ENCODE data around the gene EXOSC1. TPM values are rescaled to one million over a fixed set of nuclear protein-coding genes. Genes with fewer than 3 reads are reported as not detected.

EXOSC1 gene, protein sequence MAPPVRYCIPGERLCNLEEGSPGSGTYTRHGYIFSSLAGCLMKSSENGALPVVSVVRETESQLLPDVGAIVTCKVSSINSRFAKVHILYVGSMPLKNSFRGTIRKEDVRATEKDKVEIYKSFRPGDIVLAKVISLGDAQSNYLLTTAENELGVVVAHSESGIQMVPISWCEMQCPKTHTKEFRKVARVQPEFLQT
- 35.7 and 47.3 TPM in 2 replicates for total RNA-seq

DNA sequence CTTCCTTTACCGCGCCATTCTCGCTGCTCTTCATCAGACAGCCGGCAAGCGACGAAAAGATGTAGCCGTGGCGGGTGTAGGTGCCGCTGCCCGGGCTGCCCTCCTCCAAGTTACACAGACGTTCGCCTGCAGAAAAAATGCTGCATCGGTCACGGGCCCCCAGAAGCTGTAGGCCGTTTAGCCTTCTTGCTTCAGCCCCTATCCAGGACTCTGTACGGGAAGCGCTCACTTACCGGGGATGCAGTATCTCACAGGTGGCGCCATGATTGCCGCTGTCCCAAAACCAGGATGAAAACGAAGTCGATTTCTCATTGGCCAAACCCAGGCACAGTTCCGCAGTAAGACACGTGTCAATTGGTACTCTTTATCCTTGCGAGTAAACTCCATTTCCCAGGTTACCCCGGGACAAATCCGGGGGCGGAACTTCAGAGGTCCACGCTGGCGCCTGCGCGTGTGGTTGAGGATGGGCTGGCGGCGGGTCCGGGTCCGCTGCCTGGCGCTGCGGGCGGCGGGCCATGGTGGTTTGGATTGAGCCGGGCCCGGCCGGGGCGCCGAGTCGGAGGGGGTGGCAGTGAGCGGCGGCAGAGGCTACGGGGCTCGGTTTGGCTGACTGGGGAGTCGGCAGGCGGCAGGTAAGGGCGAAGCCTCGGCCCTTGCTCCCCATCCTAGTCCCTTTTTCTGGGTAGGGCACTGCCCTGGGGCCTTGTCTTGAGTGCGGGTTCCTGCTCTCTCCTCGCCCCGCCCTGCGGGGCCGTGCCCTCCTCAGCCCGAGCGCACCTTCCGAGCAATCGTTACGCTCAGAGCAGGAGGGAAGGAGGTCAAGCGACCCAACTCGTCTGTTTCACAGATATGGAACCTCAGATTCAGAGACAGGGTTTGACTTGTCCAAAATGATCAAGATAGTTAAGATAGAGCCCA lies at the start of gene EXOSC1, which contains the start of gene ZDHHC16:
Gene EXOSC1 (minus strand): TSS at position 285 of the 918 bp plus-strand sequence. CDS start 21 bp downstream, at position 264.
Gene ZDHHC16 (plus strand): TSS at position 454 of the 918 bp plus-strand sequence. CDS start 5,501 bp downstream, outside the sequence.

DNA sequence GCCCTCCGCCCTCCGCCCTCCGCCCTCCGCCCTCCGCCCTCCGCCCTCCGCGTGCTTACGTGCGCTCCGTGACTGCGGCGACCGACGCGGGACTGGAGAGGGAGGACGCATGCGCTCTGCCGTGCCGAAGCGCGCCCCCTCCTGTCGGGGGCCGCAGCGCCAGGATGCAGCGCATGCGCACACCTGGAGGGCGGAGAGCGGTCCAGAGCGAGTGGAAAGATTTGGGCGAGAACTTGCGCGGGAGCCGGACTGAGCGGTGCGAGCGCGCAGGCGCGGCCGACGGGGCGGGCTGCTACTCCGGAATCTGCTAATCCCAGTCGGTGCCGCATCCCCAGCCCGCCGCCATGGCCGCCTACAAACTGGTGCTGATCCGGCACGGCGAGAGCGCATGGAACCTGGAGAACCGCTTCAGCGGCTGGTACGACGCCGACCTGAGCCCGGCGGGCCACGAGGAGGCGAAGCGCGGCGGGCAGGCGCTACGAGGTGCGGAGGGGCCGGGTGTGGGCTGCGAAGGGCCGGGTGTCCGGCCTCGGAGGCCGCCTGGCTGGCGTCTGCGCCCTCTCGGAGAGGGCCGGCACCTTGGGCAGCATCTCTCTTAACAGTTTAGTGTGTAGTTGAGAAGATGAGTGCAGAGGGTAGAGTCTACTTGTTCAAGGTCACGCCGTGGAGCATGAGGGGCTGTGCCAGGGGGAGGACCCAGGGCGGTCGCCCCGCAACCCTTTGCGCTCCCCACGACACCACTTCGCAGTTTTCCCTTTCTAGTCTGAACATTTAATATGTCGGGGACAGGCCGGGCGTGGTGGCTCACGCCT lies 19.6 kb downstream of the EXOSC1 start, which contains the start of gene PGAM1:
Gene PGAM1 (plus strand): TSS at position 228 of the 812 bp plus-strand sequence. CDS start 117 bp downstream, at position 345.

DNA sequence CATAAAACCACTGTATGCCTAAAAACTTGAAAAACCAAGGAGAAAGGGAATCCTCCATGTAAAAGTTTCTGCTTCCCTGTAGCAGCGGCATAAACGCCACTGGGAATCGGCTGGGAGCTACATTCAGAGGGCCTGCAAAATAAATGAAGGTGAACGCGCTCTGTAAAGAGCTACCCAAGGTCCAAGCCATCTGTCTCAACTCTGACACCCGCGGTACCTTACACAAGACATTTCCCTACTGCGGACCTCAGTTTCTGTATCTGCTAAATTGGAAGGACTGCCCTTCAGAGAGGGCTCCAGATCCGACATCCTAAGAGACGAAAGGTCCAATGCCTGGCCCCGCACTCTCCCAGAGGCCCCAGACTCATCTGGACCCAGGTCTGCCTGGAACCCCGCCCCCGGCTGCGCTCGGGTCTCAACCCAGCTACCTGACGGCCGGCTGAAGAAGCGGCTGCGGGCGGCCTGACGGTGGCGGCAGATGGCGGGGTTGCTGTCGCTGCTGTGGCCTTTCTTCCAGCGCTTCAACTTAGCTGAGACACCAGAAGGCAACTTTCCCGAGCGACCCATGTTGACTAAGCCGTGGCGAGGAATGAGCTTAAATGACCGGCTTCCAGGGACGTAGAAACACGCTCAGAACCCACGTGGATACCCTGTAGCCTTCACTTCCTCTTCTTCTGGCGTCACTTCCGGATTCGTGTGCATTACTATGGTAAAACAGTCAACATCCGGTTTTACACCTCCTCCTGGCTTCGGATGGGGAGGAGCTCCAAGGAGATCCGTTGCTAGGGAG lies 44.9 kb downstream of the EXOSC1 start, which contains the start of gene RRP12:
Gene RRP12 (minus strand): TSS at position 676 of the 790 bp plus-strand sequence. CDS start 109 bp downstream, at position 567.

Other genes with a start within 250 kb of the EXOSC1 start
- gene ARHGAP19, start 153.4 kb downstream of the EXOSC1 start, total RNA-seq, result 6.0 and 9.0 TPM in 2 replicates
- gene FRAT1, start 126.7 kb downstream of the EXOSC1 start, total RNA-seq, result 1.3 and 3.2 TPM in 2 replicates
- gene FRAT2, start 111.3 kb downstream of the EXOSC1 start, total RNA-seq, result 3.3 and 6.7 TPM in 2 replicates
- gene RRP12, start 44.7 kb downstream of the EXOSC1 start, total RNA-seq, result 21.7 and 30.3 TPM in 2 replicates
- gene PGAM1, start 19.8 kb downstream of the EXOSC1 start, total RNA-seq, result 331 and 615 TPM in 2 replicates
- gene ZDHHC16, start 169 bp upstream of the EXOSC1 start, total RNA-seq, result 38.0 and 59.6 TPM in 2 replicates
- 96.1 and 128 TPM in 2 replicates for gene MMS19, start 52.4 kb upstream of the EXOSC1 start, total RNA-seq
- gene UBTD1, start 52.9 kb upstream of the EXOSC1 start, total RNA-seq, result 45.5 and 55.0 TPM in 2 replicates
- gene ANKRD2, start 126.8 kb upstream of the EXOSC1 start, total RNA-seq, result 0.81 and 3.0 TPM in 2 replicates
- 3.1 and 18.4 TPM in 2 replicates for gene HOGA1, start 138.4 kb upstream of the EXOSC1 start, total RNA-seq
- 0.13 TPM in 1 of 2 replicates, not detected in the other for gene C10orf62, start 143.7 kb upstream of the EXOSC1 start, total RNA-seq
- 7.5 and 9.5 TPM in 2 replicates for gene MORN4, start 187.5 kb upstream of the EXOSC1 start, total RNA-seq
- 20.2 and 23.8 TPM in 2 replicates for gene PI4K2A, start 194.7 kb upstream of the EXOSC1 start, total RNA-seq
- 9.3 and 12.3 TPM in 2 replicates for gene AVPI1, start 241.2 kb upstream of the EXOSC1 start, total RNA-seq

Data from mesangial cell (primary cell).